GM06990 (cell line): ENCODE results near the gene CCDC102A.

Experiments used
- DNase-seq: peaks from one replicate; pipeline ENCODE4 v3.0.0-alpha.2; 2011; ENCODE audit not compliant: insufficient read length; ENCODE audit errors: extremely low read depth
- H3K27me3 ChIP-seq: replicated peaks from 2 replicates; pipeline ENCODE4 v1.6.0; 2011; ENCODE audit warnings: low read length; ENCODE audit not compliant: control insufficient read depth, insufficient read depth
- H3K36me3 ChIP-seq: 2 replicates; pipeline ENCODE4 v1.5.1; 2011; ENCODE audit warnings: low read length; ENCODE audit not compliant: control insufficient read depth, insufficient read depth
- H3K4me3 ChIP-seq: replicated peaks from 2 replicates; pipeline ENCODE4 v1.5.1; 2011; ENCODE audit warnings: low read depth, mild to moderate bottlenecking, control low read depth, low read length
- TF ChIP-seq, protein P1 (sequence below): IDR thresholded peaks from 2 replicates; pipeline ENCODE4 v1.5.1; 2011; ENCODE audit warnings: low read length, control low read depth, mild to moderate bottlenecking, inconsistent platforms; ENCODE audit not compliant: insufficient read depth, poor library complexity, severe bottlenecking

CCDC102A gene

DNA sequence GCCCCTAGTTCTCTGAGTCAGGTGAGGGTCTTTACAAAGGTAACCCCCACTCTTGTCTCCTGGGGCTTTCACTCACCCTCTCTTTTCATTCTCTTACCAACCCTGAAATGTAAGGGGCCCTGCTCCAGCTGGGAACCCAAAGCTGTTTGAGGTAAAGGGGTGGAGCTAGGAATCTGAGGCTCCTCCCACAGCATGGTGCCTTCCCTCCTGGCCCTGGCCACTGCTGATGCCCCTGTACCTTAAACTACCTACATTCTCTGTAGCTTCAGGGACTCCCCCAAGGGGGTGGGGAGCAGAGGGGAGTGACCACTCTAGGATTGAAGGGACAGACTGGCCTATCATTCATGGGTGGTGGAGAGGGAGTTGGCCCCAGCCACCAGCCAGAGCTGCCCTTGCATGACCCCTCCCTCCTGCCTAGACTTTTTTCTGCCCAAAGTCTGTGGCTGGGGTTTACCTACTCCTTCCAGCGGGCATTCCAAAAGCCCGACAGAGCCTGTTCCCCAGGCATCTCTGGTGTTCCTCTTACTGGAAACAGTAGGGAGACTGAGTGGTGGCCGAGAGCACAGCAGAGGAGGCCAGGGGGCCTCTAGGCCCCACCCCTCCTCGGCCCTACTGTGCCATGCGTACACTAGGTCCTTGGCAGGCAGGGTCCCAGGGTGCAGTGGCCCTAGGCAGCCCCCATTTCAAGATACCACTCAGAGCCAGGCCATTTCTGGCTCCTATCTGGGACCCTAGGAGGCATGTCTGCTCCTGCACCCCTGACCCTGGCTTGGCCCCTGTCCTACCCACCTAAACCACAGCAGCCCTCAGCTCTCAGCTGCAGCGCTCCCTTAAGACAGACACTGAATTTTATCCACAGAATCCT lies 59.6 kb downstream of the CCDC102A start:
- no peak for DNase-seq
- TF ChIP-seq, protein P1, sequence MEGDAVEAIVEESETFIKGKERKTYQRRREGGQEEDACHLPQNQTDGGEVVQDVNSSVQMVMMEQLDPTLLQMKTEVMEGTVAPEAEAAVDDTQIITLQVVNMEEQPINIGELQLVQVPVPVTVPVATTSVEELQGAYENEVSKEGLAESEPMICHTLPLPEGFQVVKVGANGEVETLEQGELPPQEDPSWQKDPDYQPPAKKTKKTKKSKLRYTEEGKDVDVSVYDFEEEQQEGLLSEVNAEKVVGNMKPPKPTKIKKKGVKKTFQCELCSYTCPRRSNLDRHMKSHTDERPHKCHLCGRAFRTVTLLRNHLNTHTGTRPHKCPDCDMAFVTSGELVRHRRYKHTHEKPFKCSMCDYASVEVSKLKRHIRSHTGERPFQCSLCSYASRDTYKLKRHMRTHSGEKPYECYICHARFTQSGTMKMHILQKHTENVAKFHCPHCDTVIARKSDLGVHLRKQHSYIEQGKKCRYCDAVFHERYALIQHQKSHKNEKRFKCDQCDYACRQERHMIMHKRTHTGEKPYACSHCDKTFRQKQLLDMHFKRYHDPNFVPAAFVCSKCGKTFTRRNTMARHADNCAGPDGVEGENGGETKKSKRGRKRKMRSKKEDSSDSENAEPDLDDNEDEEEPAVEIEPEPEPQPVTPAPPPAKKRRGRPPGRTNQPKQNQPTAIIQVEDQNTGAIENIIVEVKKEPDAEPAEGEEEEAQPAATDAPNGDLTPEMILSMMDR: no peak
- H3K36me3 ChIP-seq: peaks cover 13% of the 10 kb centered on the region
- no peaks in the 10 kb centered on the region; the same call in 1 of the 2 replicates for H3K27me3 ChIP-seq
- no peak overlapping the region for H3K4me3 ChIP-seq

DNA sequence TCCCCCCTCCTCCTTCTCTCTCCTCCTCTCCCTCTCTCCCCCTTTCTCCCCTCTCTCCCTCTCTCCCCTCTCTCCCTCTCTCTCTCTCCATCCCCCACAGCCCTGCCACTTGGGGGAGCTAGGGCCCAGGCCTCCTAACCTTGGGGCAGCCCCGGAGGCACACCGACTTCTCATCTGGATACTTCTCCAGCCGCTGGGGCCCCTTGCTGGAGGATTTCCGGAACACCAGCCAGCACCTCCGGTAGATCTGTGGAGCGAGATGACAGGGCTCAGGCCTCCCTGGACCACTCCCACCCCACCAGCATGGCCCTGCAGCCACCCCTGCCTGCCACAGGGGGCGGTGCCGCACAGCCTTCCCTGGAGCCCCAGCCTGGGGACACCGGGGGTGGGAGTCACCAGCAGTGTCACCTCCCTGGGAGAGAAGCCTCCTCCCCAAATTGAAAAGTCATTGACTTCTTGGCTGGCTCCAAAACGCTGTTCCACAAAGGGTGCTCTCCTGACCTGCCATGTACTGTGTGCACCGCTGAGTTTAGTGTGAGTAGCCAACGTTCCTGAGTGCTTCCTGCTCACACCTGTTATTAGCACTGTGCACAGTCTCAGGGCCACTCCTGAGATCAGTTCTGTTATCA lies 60.5 kb downstream of the CCDC102A start:
- Histone ChIP-seq H3K27me3 (no peaks in the 10 kb centered on the region; the same call in 1 of the 2 replicates), H3K36me3 (peaks cover 18% of the 10 kb centered on the region), H3K4me3 (no peak overlapping the region)
- TF ChIP-seq, protein P1: peak; percentile 92
- DNase-seq: peak; percentile 78

DNA sequence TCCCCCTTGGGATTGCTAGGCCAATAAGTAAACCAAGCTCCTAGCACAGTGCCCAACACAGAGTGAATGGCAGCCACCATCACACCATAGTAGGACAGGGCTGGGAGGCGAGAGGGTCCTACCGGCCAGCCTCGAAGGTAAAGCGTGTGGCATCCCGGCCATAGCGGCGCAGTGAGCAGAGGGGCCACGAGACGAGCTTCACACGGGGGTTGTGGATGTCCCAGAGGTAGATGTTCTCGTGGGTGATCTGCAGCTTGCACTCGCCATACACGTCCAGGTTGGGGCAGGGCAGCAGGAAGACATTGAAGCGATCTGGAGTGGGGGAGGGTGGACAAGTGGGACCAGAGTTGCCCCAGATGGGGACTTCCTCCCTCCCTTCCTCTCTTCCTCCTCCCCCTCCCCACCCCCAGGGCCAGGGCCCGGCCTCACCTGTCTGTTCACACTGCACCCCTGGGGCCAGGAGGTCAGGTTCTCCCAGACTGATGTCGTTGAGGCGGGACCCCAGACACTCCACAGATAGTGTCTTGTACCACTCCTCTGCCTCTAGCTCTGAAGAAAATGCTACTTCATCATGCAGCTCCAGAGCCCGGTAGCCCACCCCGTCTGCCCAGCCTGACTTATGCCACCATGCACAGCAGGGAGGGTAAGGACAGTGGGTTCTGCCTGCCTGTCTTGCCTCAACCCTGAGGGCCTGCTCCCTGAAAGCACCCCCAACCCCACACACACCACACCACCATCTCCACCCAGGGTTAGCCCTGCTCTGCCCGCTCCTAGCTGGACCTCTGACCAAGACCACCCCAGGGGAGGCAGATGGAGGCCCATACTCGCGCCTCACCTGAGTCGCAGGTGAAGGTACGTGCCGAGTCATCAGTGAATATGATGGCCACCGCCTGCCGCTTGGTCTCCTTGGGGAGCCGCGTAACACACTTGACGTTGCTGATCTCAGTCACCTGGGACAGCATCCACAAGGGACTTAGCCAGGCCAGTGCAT lies 61.4 kb downstream of the CCDC102A start:
- TF ChIP-seq, protein P1: no peak
- Histone ChIP-seq H3K36me3 (peaks cover 22% of the 10 kb centered on the region), H3K27me3 (no peaks in the 10 kb centered on the region; the same call in 1 of the 2 replicates), H3K4me3 (no peak overlapping the region)
- DNase-seq: no peak

DNA sequence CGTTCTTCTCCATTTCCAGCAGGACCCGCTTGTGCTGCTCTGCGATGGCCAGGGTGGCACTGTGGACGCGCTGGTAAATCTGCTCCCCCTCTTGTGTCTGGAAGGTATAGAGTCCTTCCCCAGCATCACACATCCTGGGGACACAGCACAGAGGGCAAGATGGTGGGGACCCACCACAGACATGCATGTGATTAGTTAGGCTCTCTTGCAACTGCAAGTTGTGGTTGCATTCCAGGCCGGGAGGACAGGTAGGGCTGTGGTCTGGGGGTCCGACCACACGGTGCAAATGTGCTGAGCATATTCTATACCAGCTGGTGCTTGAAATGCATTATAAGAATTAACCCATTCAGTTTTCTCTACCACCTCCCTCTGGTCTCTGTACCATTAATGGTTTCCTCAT lies 62.5 kb downstream of the CCDC102A start:
- peaks cover 31% of the 10 kb centered on the region for H3K36me3 ChIP-seq
- TF ChIP-seq, protein P1: no peak
- H3K27me3 ChIP-seq: no peaks in the 10 kb centered on the region
- no peak for DNase-seq
- no peak overlapping the region for H3K4me3 ChIP-seq

DNA sequence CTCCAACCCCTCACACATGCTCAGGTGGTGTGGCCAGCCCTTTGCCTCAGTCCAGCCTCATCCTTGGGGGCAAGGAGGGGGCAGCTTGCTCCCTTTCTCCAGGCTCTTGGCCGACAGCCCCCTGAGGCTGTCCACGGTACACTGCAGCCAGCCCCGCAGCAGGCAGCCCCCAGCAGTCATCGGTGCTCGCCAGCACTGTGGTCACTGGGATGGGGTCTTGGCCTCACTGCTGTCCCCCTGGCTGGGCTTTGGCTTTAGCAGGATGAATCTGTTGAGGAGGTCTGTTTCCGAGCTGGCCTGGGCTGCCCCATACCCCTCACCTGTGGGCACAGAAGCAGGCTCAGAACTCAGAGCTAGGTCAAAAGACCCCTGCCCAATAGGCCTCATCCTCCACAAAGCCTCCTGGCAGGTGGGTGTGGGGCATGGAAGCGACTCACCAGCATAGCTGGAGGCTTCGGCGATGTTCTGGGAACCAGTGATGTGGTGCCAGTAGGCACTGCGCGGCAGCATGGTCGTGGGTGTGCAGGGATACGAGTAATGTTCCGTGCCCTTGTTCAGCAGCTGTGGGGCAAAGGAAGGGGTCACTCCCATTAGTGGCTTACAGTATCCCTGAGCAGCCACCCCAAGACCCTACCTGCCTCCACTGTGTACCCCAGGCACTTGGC lies 63.1 kb downstream of the CCDC102A start:
- no peak overlapping the region for H3K4me3 ChIP-seq

More for the DNA sequence above, 63.1 kb downstream of the CCDC102A start:
- H3K27me3 ChIP-seq: no peaks in the 10 kb centered on the region
- DNase-seq: no peak
- peaks cover 34% of the 10 kb centered on the region for H3K36me3 ChIP-seq
- TF ChIP-seq, protein P1: no peak
